Testis (tissue), 3 donors: ENCODE results near the gene ZNF532. TPM values are rescaled to one million over a fixed set of nuclear protein-coding genes. Genes with fewer than 3 reads are reported as not detected.

Experiments used
- DNase-seq: peaks from one replicate; pipeline ENCODE4 v3.0.0-alpha.2; 2019
- H3K27ac ChIP-seq, 2 donors: fragments of 200-600 bp; sonication (generic); one replicate each; pipeline ENCODE4 v1.5.1; 2019
- H3K27me3 ChIP-seq: fragments of 200-600 bp; sonication (generic); one replicate; pipeline ENCODE4 v1.5.1; 2019
- H3K36me3 ChIP-seq: fragments of 200-600 bp; sonication (generic); one replicate; pipeline ENCODE4 v1.5.1; 2017; ENCODE audit warnings: low read depth; ENCODE audit errors: missing control alignments
- H3K4me1 ChIP-seq: fragments of 200-600 bp; sonication (generic); one replicate; pipeline ENCODE4 v1.5.1; 2019
- H3K4me3 ChIP-seq, 2 donors: fragments of 200-600 bp; sonication (generic); one replicate each; pipeline ENCODE4 v1.5.1; 2017 to 2019
- H3K9me3 ChIP-seq: fragments of 200-600 bp; sonication (generic); one replicate; pipeline ENCODE4 v1.5.1; 2017
- POLR2A ChIP-seq: fragments of 450-650 bp; IDR thresholded peaks from one replicate; pipeline ENCODE4 v1.6.1; 2017; ENCODE audit warnings: antibody characterized with exemption, mild to moderate bottlenecking, moderate library complexity
- WGBS, 2 donors: methylation state at CpG; one replicate each; pipeline ENCODE4 v1.1.5; 2018; 5-methylcytosine and 5-hydroxymethylcytosine counted together
- intact Hi-C: fragments of 100-400 bp; cut with DNase I; formaldehyde crosslinking; loops from one replicate; pipeline ENCODE4 v1.15.1; 2023; ENCODE audit warnings: low total_unique reads
- polyA plus RNA-seq: library from polyadenylated mRNA; stranded (reverse); fragments of 350-450 nt; fragmentation: Illumina TruSeq; extraction: RNeasy Lipid Tissue Mini Kit (QIAGEN cat#74804); gene quantifications from one replicate; pipeline ENCODE4 v1.2.3, GENCODE V29; 2014; ENCODE audit warnings: low read depth, low replicate concordance; ENCODE audit not compliant: insufficient read depth
- total RNA-seq, 2 donors: library from RNA; depleted of rRNA; stranded (reverse); fragments of >200 nt; gene quantifications; one replicate each; pipeline ENCODE4 v1.2.3, GENCODE V29; 2016
- TF ChIP-seq, protein P1 (sequence below), 3 experiments: fragments of 450-650 bp in 2 of 3; fragments of 200-600 bp in 1 of 3; sonication (generic) in 1 of 3; IDR thresholded peaks; one replicate each; pipeline ENCODE4 v1.5.1; 2016 to 2019; ENCODE audit warnings: antibody characterized with exemption in 3 of 3, mild to moderate bottlenecking in 2 of 3, moderate library complexity in 1 of 3

Gene ZNF532
- total and polyA plus RNA-seq, 3 donors from 2014 or later: 64.0 to 131 (median 122) TPM

DNA sequence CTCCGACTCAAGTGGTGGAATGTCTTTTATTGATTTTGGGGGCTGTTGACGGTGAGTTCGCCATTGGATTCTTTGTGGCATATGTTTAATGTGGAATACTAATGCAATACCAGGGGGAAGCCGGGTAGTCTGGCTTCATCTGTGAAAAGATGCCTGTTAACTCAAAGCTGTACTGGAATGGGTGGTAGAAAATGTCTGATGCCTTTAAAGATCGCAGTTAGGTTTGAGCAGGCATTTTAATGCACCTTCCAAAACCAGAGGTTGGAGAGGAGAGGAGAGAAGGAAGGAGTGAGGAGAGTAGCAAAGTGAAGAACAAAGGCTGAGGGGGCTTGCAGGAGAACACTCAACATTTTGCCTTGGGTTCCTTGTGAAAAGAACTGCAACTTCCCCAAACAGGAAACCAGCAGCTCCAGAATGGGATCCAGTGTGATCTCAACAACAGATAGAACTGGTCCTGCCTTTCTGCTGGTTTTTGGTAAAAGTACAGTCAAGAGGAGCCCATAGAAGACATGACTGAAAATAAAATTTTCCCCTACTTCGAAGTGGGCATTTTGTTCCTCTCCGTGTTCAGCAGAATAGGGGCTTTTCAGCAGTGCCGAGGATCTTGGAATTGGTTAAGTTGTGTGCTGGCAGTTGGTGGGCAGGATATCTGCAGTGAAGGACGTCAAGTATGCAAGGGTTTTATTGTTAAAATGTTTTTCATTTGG, 1.5 kb downstream of the ZNF532 start:
- peaks cover 56% of the 10 kb centered on the region for H3K4me1 ChIP-seq
- peak; percentile 54 for DNase-seq
- H3K4me3 ChIP-seq: no peak overlapping the region
- H3K9me3 ChIP-seq: no peaks in the 10 kb centered on the region
- no peak for TF ChIP-seq POLR2A
- TF ChIP-seq, protein P1, sequence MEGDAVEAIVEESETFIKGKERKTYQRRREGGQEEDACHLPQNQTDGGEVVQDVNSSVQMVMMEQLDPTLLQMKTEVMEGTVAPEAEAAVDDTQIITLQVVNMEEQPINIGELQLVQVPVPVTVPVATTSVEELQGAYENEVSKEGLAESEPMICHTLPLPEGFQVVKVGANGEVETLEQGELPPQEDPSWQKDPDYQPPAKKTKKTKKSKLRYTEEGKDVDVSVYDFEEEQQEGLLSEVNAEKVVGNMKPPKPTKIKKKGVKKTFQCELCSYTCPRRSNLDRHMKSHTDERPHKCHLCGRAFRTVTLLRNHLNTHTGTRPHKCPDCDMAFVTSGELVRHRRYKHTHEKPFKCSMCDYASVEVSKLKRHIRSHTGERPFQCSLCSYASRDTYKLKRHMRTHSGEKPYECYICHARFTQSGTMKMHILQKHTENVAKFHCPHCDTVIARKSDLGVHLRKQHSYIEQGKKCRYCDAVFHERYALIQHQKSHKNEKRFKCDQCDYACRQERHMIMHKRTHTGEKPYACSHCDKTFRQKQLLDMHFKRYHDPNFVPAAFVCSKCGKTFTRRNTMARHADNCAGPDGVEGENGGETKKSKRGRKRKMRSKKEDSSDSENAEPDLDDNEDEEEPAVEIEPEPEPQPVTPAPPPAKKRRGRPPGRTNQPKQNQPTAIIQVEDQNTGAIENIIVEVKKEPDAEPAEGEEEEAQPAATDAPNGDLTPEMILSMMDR (IDR thresholded peaks at IDR 0.05): no peak
- H3K27me3 ChIP-seq: no peaks in the 10 kb centered on the region
- intact Hi-C loops: no loop called here
- WGBS, 2 donors: 63 to 67% methylated on average over 9 of the region's 9 CpGs
- H3K36me3 ChIP-seq: no peaks in the 10 kb centered on the region
- H3K27ac ChIP-seq: peak overlapping the region; percentile 52 to 98

DNA sequence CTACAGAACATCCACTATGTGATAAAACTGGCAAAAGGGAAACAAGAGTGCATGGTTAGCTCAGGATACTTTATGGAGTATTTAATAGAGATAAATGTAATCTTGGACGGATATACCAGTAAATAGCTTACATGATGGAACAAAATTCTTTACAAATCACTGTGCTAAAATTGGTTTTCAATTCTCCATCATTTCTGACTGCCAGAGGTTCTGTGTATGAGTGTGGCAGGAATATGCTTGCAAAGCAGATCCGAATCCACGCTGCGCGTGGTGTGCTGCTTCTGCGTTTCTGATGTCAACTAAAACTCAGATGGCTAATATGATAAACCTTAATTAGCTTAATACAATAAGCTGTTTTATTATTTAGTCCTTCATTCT, 2.1 kb downstream of the ZNF532 start:
- TF ChIP-seq, protein P1 (IDR thresholded peaks at IDR 0.05): no peak
- no peak for TF ChIP-seq POLR2A
- Histone ChIP-seq H3K27me3 (no peaks in the 10 kb centered on the region), H3K27ac (peak overlapping the region; percentile 52 to 98), H3K4me3 (no peak overlapping the region), H3K4me1 (peaks cover 53% of the 10 kb centered on the region), H3K36me3 (no peaks in the 10 kb centered on the region), H3K9me3 (no peaks in the 10 kb centered on the region)
- 44 to 62% methylated on average over 6 of the region's 6 CpGs for WGBS, 2 donors
- no peak for DNase-seq
- intact Hi-C loops: no loop called here

DNA sequence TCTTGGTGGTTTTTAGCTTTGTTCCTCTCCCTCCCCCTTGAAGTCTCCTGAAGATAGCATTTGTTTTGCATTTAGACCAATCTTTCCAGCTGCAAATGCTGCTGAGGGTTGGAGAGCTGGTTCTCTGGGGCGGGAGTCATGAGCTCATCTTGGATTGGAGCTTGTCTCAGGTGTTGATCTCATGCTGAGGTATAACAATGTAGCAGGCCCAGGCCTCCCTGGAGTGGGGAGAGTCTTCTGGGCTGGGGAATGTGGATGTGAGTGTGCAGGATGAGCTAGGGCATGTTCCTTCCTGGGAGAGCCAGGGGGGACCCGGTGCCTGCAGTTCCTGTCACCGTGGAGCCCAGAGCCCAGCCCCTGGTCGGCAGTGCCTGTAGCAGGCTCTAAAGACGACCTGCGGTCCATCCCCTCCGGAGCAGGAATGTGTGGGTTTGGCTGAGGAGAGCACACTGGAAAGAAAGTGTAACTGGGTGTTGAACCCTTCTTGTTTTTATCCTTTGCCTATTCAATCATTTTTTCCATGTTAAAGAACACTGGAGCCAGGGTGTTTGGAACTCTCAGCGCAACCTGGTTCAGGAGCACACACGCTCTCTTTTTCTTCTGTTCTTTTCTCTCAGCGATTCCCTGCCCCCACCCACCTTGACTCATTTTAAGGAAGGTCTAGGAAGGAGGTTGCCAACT, 2.7 kb downstream of the ZNF532 start:
- H3K9me3 ChIP-seq: no peaks in the 10 kb centered on the region
- H3K27ac ChIP-seq: peak overlapping the region; percentile 52 to 98
- 47 to 73% methylated on average over 10 of the region's 10 CpGs for WGBS, 2 donors
- H3K4me3 ChIP-seq: no peak overlapping the region
- no peaks in the 10 kb centered on the region for H3K27me3 ChIP-seq
- H3K36me3 ChIP-seq: no peaks in the 10 kb centered on the region
- peaks cover 48% of the 10 kb centered on the region for H3K4me1 ChIP-seq
- TF ChIP-seq, protein P1 (IDR thresholded peaks at IDR 0.05): no peak
- TF ChIP-seq POLR2A: no peak
- peak; percentile 28 for DNase-seq
- intact Hi-C loops: no loop called here

DNA sequence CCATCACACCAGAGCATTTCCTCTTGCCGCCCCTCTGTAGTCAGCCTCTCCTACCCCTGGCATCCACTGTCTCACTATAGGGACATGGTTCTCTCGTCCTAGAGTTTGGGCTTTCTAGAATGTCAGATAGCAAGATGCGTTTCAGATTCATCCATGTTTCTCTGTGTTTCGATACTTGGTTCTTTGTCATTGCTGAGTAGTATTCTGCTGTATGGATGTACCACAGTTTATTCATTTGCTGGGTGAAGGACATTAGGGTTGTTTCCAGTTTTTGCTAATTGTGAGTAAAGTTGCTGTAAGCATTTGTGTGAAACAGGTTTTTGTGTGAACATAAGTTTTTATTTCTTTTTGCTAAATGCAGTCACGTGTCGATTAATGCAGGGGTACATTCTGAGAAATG, 3.8 kb downstream of the ZNF532 start:
- Histone ChIP-seq H3K27me3 (no peaks in the 10 kb centered on the region), H3K9me3 (no peaks in the 10 kb centered on the region), H3K36me3 (no peaks in the 10 kb centered on the region), H3K4me3 (no peak overlapping the region), H3K4me1 (peaks cover 42% of the 10 kb centered on the region), H3K27ac (peak overlapping the region in 1 of 2 donors; percentile 98)
- intact Hi-C loops: no loop called here
- TF ChIP-seq, protein P1 (IDR thresholded peaks at IDR 0.05): no peak
- TF ChIP-seq POLR2A: no peak
- no peak for DNase-seq
- WGBS, 2 donors: 95 to 97% methylated on average over 6 of the region's 6 CpGs
